Stimulated activated memory B cell treated with anti-CD40 and anti-IgM and Interleukin-4, amounts not matched to agents 10 μg/mL and 1 μg/mL and 100 μg/mL, for 72 hours (primary cell): Measurements from ENCODE around the gene GZMM.

Experiments
- ATAC-seq: fragments of 150-1000 bp; cut with Tn5 transposase; 2 replicates; pipeline ENCODE4 v1.10.0; 2021
- H3K27ac Mint-ChIP-seq: one replicate; pipeline ENCODE4 v1.8.0; 2022; ENCODE audit warnings: mild to moderate bottlenecking, mixed read lengths
- H3K27me3 Mint-ChIP-seq: one replicate; pipeline ENCODE4 v1.8.0; 2022; ENCODE audit warnings: mixed read lengths
- H3K36me3 Mint-ChIP-seq: one replicate; pipeline ENCODE4 v1.8.0; 2022; ENCODE audit warnings: mixed read lengths
- H3K4me1 Mint-ChIP-seq: one replicate; pipeline ENCODE4 v1.8.0; 2022; ENCODE audit warnings: mixed read lengths
- H3K4me3 Mint-ChIP-seq: one replicate; pipeline ENCODE4 v1.8.0; 2022; ENCODE audit warnings: mild to moderate bottlenecking, moderate library complexity, mixed read lengths
- H3K9me3 Mint-ChIP-seq: one replicate; pipeline ENCODE4 v1.8.0; 2022; ENCODE audit warnings: mixed read lengths

The GZMM gene

DNA sequence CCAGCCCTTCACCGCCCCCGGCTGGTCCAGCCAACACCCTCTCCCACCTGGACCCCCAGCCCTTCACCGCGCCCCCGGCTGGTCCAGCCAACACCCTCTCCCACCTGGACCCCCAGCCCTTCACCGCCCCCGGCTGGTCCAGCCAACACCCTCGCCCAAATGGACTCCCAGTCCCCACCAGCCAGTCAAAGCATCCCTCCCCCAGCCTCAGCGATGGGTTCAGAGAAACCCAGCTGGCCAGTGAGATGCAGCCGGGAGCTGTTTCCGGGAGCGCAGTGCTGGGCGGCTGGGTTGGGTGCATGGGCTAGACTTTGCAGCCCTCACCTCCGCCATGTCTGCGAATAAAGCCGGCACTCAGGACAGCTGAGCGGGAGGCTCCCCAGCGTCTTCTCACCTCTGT lies 18.8 kb upstream of the GZMM start:
- no peak overlapping the region for H3K27ac Mint-ChIP-seq
- H3K4me3 Mint-ChIP-seq, result no peak overlapping the region
- no peaks in the 10 kb centered on the region for H3K4me1 Mint-ChIP-seq
- peaks cover 5% of the 10 kb centered on the region for H3K36me3 Mint-ChIP-seq
- no peak for ATAC-seq
- H3K9me3 Mint-ChIP-seq, result no peaks in the 10 kb centered on the region
- peaks cover 11% of the 10 kb centered on the region for H3K27me3 Mint-ChIP-seq

DNA sequence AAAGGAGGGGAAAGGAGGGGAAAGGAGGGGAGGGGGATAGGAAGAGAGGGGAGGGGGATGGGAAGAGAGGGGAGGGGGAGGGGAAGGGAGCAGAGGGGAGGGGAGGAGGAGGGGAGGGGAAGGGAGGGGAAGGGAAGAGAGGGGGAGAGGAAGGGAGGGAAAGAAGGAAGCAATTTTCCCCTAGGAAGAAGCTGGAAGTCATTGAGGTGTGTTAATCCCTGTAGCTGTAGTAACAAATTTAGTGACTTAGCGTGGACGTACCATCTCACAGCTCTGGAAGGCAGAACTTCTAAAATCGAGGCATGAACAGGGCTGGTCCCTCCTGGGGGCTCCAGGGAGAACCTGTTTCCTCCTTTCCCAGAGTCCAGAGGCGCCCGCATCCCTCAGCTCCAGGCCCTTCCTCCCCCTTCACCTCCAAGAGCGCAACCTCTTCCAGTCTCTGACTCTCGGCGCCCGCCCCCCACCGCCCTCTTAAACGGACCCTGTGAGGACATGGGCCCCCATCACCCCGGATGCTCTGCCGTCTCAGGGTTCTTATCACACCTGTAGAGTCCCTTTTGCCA lies 17.9 kb upstream of the GZMM start:
- no peaks in the 10 kb centered on the region for H3K9me3 Mint-ChIP-seq
- H3K36me3 Mint-ChIP-seq, result peaks cover 2% of the 10 kb centered on the region
- no peaks in the 10 kb centered on the region for H3K4me1 Mint-ChIP-seq
- peaks cover 11% of the 10 kb centered on the region for H3K27me3 Mint-ChIP-seq
- H3K4me3 Mint-ChIP-seq, result no peak overlapping the region
- H3K27ac Mint-ChIP-seq, result no peak overlapping the region
- no peak for ATAC-seq

DNA sequence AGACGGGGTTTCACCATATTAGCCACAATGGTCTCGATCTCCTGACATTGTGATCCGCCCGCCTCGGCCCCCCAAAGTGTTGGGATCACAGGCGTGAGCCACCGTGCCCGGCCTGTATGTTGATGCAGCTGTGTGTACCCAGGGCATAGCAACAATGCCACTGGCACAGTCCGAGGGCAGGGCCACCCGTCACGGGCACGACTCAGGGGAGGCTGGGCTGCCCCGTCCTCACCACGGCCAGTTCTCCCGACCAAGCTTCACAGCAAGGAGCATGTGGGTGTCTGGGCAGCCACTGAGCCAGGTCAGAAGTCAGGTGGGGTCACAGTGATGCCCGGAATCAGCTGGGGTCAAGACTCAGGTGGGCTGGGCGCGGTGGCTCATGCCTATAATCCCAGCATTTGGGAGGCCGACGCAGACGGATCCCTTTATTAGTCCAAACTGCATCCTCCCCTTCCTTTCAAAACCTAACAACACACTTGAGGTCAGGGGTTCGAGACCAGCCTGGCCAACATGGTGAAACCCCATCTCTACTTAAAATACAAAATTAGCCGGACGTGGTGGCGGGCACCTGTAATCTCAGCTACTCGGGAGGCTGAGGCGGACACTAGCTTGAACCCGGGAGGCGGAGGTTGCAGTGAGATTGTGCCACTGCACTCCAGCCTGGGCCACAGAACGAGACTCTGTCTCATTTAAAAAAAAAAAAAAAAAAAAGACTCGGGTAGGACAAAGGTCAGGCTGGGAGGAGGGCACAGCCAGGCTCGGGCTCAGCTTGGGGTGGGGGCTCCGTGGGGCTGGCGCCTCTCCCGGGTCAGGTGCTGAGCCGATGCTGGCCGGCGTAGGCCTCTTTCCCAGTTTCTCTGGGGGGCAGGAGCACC lies 13.5 kb upstream of the GZMM start:
- Mint-ChIP-seq H3K9me3 (no peaks in the 10 kb centered on the region), H3K27me3 (peaks cover 6% of the 10 kb centered on the region), H3K36me3 (peaks cover 5% of the 10 kb centered on the region), H3K27ac (peak overlapping the region; percentile 55), H3K4me1 (peaks cover 24% of the 10 kb centered on the region), H3K4me3 (peak overlapping the region; percentile 83)
- ATAC-seq, result no peak

DNA sequence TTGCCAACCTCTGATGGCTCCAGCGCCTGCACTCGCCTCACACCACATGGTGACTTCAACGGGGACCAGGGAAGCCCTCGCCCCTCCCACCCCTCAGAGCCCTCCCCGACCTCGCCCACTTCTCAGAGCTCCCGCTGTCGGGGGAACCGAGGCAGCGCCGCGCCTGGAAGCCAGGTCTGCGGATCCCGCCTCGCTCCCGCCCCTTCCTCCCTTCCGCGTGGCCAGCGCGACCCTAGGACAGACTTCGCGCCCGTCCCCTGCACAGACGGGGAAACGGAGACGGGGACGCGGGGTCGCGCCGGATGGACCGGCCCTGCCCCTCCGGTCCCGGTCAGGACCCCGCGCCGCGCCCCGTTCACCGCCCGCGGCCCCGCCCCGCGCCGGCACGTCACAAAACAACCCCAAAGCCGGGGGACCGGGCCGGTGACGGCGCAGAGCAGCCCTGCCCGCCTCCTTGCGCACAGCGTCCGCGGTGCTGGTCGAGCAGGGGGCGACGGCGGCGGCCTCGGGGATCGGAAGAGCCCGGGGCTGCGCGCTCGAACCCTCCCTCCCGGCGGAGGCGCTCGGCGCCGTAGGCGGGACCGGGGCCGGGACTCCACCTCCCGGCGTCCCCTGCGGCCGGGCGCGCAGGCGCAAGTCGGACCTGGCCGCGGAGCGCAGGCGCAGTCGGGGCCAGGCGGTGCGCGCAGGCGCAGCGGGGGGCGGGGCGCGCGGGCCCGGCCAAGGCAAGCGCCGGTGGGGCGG lies 12.7 kb upstream of the GZMM start:
- Mint-ChIP-seq H3K27me3 (no peaks in the 10 kb centered on the region), H3K9me3 (no peaks in the 10 kb centered on the region), H3K27ac (peak overlapping the region; percentile 55), H3K4me1 (peaks cover 24% of the 10 kb centered on the region), H3K4me3 (peak overlapping the region; percentile 83), H3K36me3 (peaks cover 5% of the 10 kb centered on the region)
- ATAC-seq, result peak; percentile 89

DNA sequence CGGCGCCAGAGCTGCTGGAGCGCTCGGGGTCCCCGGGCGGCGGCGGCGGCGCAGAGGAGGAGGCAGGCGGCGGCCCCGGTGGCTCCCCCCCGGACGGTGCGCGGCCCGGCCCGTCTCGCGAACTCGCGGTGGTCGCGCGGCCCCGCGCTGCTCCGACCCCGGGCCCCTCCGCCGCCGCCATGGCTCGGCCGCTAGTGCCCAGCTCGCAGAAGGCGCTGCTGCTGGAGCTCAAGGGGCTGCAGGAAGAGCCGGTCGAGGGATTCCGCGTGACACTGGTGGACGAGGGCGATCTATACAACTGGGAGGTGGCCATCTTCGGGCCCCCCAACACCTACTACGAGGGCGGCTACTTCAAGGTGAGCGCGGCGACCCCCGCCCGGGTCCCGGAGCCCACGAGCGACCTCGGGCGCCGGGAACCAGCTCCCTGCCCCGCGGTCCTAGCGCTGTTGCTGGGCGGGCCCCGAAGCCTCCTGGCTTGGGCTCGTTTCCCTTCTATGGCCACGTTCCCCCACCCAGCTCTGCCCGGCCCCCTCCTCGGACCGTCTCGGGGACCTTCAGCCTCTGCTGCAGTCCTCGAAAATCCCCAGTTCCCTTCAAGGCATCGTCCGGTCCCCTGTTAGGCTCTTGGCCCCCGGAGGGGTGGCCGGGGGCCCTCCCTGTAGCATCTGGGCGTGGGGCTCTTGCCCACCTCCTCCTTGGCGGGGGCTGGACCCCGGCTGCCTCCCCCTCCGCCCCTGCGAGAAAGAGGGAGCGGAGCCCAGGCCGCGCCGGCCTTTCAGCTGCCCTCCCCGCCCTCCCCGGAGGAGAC lies 11.9 kb upstream of the GZMM start, which contains the start of gene CDC34:
CDC34 (plus strand) TSS at position 8 of the 808 bp plus-strand sequence; CDS start at position 180, 172 bp downstream.
- Mint-ChIP-seq H3K4me1 (peaks cover 24% of the 10 kb centered on the region), H3K27ac (peak within 1 kb of the TSS; percentile 55), H3K4me3 (peak within 1 kb of the TSS; percentile 85), H3K27me3 (no peaks in the 10 kb centered on the region), H3K9me3 (no peaks in the 10 kb centered on the region), H3K36me3 (peaks cover 5% of the 10 kb centered on the region)
- ATAC-seq, result peak; percentile 7

DNA sequence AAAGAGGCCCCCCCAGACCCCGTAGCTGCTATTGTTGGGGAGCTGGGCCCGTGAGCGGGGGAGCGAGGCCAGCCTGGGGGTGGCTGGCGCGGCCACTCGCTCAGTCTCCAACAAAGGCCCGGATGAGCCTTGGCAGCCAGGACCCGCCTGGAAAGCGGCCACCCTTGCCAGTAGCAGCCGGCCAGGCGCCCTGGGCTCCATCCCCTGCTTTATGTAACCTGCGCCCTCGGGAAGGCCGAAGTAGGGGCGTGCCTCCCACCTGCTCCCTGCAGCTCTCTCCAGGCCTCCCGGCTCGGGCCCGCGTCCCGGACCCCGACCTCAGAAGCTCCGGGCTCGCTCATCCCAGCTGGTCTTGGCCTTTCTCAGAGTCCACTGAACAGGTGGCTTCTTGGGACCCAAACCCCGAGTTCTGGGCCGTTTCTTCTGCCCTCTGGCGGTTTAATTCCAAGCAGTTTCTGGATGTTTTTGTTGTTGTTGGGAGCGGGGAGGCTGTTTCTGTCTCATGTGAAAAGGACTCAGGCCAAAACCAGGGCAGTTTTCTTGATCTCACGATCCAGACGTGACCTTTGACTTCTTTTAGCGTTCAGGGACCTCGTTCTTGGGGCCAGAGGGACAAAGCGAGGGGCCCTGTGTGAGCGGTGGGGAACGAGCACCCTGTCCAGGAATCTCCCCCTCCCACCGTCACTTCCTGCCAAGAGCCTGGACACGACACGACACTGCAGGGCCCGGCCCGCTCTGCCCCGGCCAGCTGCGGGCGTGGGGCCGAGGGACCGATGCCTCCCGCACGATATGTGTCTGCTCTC lies 11.1 kb upstream of the GZMM start:
- H3K4me1 Mint-ChIP-seq, result peaks cover 24% of the 10 kb centered on the region
- peak overlapping the region; percentile 55 for H3K27ac Mint-ChIP-seq
- H3K36me3 Mint-ChIP-seq, result peaks cover 5% of the 10 kb centered on the region
- no peak for ATAC-seq
- H3K4me3 Mint-ChIP-seq, result peak overlapping the region; percentile 85
- no peaks in the 10 kb centered on the region for H3K27me3 Mint-ChIP-seq
- H3K9me3 Mint-ChIP-seq, result no peaks in the 10 kb centered on the region

DNA sequence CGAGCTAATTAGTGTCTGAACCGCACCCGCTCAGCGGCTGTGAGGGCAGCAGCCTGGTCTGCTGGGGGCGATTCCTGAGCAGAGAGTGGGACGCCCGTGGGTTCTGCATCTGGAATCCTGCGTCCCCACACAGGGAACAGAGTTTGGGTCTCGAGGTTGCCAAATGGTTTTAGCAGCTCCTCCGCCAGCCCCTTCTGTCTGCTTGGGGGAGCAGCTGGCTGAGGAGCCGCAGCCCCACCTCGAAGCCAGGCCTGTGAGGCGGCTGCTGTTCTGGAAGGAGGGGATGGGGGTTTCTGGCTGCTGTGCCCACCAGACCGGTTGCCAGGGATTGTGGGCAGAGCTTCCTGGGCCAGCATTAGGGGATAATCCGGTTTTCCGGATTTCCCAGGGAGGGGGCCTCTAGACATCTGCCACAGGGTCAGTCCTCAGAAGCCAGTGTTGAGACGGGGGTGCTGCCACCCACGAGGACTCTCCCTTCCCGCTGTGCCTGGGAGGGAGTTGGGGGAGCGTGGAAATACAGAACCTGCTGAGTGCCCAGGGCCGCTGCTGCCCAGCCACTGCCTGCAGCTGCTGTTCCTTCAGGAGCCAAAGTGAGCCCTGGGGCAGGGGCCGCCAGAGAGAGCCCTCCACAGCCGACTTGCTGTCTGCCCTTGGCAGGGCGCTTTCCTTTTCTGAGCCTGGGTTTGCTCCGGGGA lies 10.3 kb upstream of the GZMM start:
- peak overlapping the region; percentile 55 for H3K27ac Mint-ChIP-seq
- H3K27me3 Mint-ChIP-seq, result no peaks in the 10 kb centered on the region
- peaks cover 11% of the 10 kb centered on the region for H3K36me3 Mint-ChIP-seq
- peaks cover 24% of the 10 kb centered on the region for H3K4me1 Mint-ChIP-seq
- ATAC-seq, result no peak
- H3K9me3 Mint-ChIP-seq, result no peaks in the 10 kb centered on the region
- peak overlapping the region; percentile 85 for H3K4me3 Mint-ChIP-seq

DNA sequence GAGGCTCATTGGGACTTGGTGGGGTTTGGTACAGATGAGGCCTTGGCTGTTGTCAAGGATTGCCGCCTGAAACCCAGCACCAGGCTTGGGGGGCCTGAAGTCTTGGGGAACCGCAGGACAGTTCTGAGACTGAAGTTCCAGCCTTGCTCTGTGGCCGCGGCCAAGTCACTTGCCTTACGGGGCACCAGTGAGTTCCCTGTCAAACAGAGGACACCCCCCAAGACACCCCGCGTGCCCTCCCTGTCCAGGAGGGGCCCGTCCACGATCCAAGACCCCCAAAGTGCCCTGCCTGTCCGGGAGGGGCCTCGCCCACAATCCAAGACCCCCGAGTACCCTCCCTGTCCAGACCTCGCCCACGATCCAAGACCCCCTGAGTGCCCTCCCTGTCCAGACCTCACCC lies 9.8 kb upstream of the GZMM start:
- Mint-ChIP-seq H3K27me3 (no peaks in the 10 kb centered on the region), H3K4me3 (no peak overlapping the region), H3K4me1 (peaks cover 24% of the 10 kb centered on the region), H3K9me3 (no peaks in the 10 kb centered on the region), H3K27ac (no peak overlapping the region), H3K36me3 (peaks cover 17% of the 10 kb centered on the region)
- no peak for ATAC-seq

DNA sequence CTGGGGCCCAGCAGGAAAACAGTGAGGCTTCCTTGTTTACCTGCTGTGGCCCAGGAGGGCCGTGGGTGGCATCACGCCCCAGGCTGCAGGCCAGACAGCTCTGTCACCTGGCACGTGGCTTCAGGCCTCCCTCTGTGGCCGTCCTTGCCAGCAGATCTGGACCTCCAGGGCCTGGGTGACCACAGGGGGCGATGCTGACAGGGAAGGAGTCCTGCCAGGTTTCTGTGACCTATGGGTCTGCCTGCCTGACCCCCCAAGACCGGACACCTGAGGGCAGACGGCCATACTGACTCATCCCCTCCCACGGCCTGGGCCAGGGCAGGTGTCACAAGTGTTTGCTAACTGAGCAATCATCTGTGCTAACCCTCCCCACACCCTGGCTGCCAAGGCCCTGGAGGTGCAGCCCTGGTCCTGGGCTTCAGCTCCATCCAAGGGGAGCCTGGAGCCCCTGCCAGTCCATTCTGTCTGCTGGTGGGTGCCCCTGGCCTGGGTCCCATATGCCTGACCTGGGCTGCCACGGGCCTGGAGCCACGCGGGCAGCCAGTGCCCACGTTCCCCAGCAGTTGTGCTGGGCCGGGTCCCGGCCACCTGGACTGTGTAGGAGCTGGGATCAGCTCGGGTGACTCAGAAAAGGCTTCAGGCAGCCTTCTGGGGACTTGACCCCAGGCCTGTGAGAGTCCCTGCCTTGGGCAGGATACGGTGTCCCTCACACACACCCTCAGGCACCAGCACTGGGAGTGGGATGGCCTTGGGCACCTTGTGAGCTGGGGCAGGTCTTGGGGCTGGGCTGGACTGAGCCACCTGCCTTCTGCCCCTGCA lies 8.6 kb upstream of the GZMM start:
- Mint-ChIP-seq H3K27me3 (no peaks in the 10 kb centered on the region), H3K27ac (no peak overlapping the region), H3K4me3 (peak overlapping the region; percentile 66), H3K9me3 (no peaks in the 10 kb centered on the region), H3K36me3 (peaks cover 23% of the 10 kb centered on the region), H3K4me1 (peaks cover 24% of the 10 kb centered on the region)
- ATAC-seq, result no peak

DNA sequence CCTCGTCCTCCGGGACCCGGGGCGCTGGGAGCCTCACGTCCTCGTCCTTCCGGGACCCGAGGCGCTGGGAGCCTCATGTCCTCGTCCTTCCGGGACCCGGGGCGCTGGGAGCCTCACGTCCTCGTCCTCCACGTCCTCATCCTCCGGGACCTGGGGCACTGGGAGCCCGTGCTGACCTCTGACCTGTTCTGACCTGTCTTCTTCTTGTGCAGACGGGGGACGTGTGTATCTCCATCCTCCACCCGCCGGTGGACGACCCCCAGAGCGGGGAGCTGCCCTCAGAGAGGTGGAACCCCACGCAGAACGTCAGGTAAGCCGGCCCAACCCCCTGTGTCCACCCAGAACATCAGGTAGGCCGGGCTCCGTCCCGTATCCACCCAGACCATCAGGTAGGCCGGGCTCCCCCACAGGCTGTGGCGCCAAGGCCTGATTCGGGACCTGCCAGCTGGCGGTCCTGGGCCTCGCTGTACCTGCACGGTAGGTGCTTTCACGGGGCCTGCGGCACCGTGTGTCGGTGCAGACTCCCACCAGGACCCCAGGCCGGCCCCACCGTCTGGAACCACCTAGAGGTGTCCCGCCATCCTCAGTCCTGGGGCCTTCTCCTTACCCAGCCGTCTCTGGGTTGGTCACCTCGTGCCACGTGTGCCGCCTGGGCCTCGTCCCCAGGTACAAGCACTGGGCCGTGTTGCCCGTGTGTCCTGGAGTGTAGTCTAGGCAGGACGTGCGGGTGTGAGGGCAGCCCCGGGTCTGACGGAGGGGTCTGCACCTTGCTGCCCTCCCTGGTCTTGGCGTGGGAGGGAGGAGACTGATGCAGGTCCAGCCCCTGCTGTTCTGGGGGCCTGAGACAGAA lies 7.6 kb upstream of the GZMM start:
- Mint-ChIP-seq H3K4me3 (no peak overlapping the region), H3K27me3 (no peaks in the 10 kb centered on the region), H3K36me3 (peaks cover 23% of the 10 kb centered on the region), H3K27ac (no peak overlapping the region), H3K9me3 (no peaks in the 10 kb centered on the region), H3K4me1 (peaks cover 24% of the 10 kb centered on the region)
- no peak for ATAC-seq

DNA sequence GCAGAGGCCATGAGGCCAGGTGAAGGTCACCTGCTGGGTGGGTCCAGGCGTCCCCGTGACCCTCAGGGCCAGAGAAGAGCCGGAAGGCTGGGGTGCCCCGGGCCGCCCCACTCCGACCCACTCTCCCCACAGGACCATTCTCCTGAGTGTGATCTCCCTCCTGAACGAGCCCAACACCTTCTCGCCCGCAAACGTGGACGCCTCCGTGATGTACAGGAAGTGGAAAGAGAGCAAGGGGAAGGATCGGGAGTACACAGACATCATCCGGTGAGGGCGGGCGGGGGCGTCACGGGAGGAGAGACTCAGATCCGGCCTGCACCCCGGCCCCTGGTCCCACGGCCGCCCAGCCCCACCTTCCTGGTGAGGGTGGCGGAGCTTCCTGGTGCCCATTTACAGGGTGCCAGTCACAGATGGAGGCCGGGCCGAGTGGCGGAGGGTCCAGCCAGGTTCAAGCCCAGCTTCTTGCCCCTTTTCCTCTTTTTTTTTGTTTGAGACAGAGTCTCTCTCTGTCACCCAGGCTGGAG lies 6.9 kb upstream of the GZMM start:
- Mint-ChIP-seq H3K4me3 (no peak overlapping the region), H3K36me3 (peaks cover 23% of the 10 kb centered on the region), H3K27ac (no peak overlapping the region), H3K27me3 (no peaks in the 10 kb centered on the region), H3K4me1 (peaks cover 24% of the 10 kb centered on the region), H3K9me3 (no peaks in the 10 kb centered on the region)
- no peak for ATAC-seq

DNA sequence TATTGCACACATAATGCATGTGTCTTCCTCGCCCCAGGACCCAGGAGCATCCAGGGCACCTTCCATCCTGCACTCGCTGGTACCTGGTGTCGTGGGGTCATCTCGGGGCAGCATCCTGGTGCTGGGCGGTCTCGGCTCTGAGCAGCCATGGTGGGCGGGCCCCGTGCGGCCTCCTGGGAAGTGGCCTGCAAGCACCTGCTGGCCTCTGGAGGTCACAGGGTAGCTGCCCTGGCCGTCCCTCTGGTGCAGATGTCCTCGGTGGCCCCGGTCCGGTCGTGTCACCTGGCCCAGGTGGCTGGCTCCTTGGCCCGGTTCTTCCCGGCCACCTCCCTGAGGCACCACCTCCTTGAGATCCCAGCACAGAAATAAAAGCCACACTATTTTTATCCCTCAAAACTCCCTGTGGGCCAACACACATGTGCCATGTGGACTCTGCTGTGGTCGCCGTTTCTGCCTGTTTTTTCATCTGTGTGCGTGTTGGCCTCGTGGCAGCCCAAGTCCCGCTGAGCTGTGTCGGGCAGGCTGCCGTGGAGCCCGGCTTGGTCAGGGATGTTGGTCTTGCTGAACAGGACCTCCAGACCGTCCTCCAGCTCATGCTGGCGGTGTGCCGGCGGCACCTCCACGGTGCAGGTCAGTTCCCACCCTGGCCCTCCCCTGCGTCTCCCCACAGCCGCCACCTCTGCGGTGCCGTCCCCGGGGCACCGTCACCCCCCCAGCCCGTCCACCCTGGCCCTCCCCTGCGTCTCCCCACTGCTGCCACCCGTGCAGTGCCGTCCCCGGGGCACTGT lies 5.0 kb upstream of the GZMM start:
- Mint-ChIP-seq H3K27ac (no peak overlapping the region), H3K4me3 (no peak overlapping the region), H3K9me3 (no peaks in the 10 kb centered on the region), H3K36me3 (peaks cover 28% of the 10 kb centered on the region), H3K4me1 (peaks cover 18% of the 10 kb centered on the region), H3K27me3 (no peaks in the 10 kb centered on the region)
- no peak for ATAC-seq
